ENCODE results near the gene GNB2.
A peak's percentile ranks its signal among the peaks of the same experiment; 100 is the strongest.

Gene GNB2

DNA sequence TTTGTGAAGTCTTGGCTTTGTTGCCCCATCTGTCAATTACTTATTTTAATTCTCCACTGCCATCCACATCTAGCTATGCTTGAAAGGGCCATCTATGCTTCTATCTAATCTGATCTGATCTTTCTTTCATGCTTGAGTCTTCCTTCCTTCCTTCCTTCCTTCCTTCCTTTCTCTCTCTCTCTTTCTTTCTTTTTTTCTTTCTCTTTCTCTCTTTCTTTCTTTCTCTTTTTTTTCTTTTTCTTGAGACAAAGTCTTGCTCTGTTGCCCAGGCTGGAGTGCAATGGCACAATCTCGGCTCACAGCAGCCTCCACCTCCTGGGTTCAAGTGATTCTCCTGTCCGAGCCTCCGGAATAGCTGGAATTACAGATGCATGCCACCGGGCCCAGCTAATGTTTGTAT is 43.5 kb upstream of the GNB2 start:
- TF ChIP-seq, protein P1, sequence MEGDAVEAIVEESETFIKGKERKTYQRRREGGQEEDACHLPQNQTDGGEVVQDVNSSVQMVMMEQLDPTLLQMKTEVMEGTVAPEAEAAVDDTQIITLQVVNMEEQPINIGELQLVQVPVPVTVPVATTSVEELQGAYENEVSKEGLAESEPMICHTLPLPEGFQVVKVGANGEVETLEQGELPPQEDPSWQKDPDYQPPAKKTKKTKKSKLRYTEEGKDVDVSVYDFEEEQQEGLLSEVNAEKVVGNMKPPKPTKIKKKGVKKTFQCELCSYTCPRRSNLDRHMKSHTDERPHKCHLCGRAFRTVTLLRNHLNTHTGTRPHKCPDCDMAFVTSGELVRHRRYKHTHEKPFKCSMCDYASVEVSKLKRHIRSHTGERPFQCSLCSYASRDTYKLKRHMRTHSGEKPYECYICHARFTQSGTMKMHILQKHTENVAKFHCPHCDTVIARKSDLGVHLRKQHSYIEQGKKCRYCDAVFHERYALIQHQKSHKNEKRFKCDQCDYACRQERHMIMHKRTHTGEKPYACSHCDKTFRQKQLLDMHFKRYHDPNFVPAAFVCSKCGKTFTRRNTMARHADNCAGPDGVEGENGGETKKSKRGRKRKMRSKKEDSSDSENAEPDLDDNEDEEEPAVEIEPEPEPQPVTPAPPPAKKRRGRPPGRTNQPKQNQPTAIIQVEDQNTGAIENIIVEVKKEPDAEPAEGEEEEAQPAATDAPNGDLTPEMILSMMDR (conservative IDR thresholded peaks at IDR 0.05; ENCODE audit: control insufficient read depth, insufficient read depth, low read depth, low read length), result no peak
- no peak for DNase-seq (ENCODE audit: low read depth)

DNA sequence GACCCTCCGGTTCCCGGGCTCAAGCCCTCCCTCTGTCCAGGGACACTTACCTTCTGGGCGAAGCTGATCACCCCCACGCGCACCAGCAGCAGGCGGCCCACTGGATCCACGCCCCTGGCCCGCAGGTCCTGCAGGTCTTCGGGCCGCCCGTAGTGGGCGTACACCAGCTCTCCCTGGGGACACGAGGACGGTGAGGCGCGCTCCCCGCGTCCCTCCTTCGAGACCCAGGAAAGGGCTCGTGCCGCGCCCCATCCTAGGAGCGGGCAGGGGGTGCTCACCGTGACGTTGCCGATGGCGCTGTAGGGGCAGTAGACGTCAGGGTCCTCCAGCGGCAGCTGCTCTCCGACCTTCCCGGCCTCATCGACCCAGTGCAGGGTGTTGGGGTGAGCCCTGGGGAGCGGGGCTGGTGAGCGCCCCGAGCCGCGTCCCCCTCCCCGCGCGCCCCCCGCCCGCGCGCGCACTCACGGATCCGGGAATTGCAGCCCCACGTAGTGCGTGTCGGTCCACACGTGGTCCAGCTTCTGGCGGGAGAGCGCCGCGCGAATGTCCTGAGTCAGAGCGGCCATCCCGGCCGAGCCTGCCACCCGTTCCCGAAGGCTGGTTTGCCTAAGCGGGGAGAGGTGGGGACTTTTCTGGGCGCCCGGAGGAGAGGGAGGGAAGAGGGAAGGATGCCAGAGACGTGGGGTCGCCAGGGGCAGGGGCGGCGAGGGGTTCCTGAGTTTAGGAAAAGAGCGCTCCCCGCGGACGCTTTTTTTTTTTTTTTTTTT is 40.4 kb upstream of the GNB2 start:
- TF ChIP-seq, protein P1 (conservative IDR thresholded peaks at IDR 0.05; ENCODE audit: control insufficient read depth, insufficient read depth, low read depth, low read length), result peak; percentile 20
- peak; percentile 24 for DNase-seq (ENCODE audit: low read depth)
- peak overlapping the region; percentile 19 for H3K4me3 ChIP-seq (ENCODE audit: control insufficient read depth, low read depth, low read length)

More for the DNA sequence above, 43.5 kb upstream of the GNB2 start:
- no peak overlapping the region for H3K4me3 ChIP-seq (ENCODE audit: control insufficient read depth, low read depth, low read length)

DNA sequence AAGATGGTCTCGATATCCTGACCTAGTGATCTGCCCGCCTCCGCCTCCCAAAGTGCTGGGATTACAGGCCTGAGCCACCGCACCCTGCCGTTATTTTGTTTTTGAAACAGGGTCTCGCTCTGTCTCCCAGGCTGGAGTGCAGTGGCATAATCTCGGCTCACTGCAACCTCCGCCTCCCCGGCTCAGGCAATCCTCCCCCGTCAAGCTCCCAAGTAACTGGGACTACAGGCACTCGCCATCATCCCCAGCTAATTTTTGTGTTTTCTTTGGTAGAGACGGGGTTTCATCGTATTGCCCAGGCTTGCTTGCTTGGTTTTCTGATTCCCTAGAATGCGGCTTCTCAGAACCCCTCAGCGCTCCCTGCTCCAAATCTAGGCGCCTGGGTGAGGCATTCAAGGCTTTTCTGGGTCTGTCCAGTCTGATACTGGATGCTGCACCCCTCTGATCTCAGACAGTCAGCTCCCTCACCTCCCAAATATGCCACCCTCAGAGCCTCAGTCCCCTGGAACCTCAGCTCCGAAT is 33.5 kb upstream of the GNB2 start:
- TF ChIP-seq, protein P1 (conservative IDR thresholded peaks at IDR 0.05; ENCODE audit: control insufficient read depth, insufficient read depth, low read depth, low read length), result no peak
- DNase-seq (ENCODE audit: low read depth), result no peak
- no peak overlapping the region for H3K4me3 ChIP-seq (ENCODE audit: control insufficient read depth, low read depth, low read length)

DNA sequence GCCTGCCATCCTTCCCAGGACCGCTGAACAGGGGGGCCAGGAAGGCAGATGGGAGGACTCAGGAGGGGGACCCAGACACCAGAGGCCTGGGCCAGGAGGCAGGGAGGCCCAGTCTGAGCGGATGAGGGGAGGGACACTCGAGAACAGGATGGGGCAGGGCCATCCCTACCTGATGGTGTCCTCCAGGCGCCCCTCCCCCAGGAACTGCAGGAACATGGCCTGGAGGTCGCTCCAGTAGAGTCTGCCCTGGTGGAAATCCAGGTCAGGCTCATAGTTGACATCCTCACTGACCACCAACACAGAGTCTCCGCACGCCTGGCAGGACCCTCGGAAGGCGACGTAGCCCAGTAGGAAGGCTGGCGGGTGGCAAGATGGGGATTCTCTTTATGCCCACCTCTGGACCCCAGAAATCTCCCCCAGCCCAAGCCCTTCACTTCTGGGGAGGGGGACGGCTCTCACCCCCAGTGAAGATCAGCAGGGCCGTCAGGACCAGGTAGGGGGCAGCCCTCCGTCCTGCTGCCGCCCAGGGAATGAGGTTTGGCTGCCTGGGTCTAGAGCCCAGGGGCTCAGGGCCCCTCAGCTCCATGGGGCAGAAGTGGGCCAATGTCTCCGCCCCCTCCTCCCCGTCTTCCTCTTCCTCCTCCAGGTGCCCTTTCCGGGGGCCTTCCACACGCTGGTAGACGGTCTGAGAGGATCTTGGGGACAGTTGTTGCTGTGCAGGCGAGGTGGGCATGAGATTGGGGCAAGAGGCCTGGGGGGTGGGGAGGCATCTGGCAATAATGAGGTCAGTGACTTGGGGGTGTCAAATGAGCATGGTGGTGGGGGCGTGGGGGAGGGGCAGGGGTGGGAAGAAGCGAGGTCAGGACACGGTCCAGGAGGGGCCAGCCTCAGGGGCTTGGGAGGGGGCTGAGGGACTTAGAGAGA is 32.8 kb upstream of the GNB2 start:
- no peak for DNase-seq (ENCODE audit: low read depth)
- TF ChIP-seq, protein P1 (conservative IDR thresholded peaks at IDR 0.05; ENCODE audit: control insufficient read depth, insufficient read depth, low read depth, low read length), result no peak
- H3K4me3 ChIP-seq (ENCODE audit: control insufficient read depth, low read depth, low read length), result no peak overlapping the region

DNA sequence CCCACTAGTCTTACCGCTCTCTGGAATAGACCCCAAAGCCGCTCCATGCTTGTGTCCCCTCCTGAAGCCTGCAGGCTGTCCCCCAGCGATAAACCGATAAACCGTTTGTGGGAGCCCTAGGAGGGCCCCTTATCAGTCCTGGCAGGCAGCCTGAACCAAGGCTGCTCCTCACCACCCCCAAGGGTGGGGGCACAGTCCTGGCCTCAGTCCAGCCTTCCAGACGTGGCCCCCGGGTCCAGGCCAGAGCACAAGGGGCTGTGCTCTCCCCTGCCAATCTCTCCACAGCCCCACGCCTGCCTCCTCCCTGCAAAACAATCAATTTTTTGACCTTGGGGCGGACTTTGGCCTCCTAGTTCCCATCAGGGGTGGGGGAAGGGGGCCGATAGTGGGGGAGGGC is 32.1 kb upstream of the GNB2 start, which contains the start of gene TFR2:
TFR2 (minus strand) TSS at position 90 of the 397 bp plus-strand sequence; CDS start at position 47, 43 bp downstream.
- no peak within 1 kb of the TSS for H3K4me3 ChIP-seq (ENCODE audit: control insufficient read depth, low read depth, low read length)
- no peak for DNase-seq (ENCODE audit: low read depth)
- TF ChIP-seq, protein P1 (conservative IDR thresholded peaks at IDR 0.05; ENCODE audit: control insufficient read depth, insufficient read depth, low read depth, low read length), result no peak

DNA sequence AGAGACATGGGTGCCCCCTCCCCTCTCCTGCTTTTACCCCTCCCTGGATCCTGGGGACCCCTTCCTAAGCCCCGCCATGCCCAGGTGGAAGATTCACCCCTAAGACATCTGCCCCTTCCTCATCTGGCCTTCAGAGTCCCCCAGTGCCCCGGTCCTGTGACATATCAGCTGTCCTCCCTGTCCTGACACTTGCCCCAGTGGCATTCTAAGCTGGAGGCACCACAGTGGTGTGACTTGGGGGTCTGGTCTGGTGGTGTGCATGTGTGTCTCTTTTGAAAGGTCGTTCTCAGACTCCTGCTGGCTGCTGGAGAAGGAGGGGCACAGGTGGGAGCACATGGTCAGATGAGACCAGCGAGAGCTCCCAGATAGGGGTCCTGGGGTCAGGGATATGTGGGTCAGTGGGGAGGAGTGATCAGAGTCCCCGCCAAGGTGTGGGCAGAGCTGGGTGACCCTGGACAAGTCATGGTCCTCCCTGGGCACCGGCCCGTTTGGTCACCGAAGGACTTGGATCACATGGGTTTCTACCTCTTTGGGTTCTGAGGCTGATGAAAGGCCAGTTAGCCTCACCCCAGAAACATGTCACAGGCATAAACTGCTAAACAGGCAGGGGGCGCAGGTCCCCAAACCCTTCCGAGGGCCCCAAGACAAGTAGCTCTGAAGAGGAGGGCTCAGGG is 31.5 kb upstream of the GNB2 start:
- no peak overlapping the region for H3K4me3 ChIP-seq (ENCODE audit: control insufficient read depth, low read depth, low read length)
- no peak for DNase-seq (ENCODE audit: low read depth)
- TF ChIP-seq, protein P1 (conservative IDR thresholded peaks at IDR 0.05; ENCODE audit: control insufficient read depth, insufficient read depth, low read depth, low read length), result no peak

All from fibroblast of mammary gland (primary cell).